GM23248 (cell line): ENCODE results near the gene RBMS3.

Source experiments
- EZH2 ChIP-seq: fragments of 200-600 bp; sonication (generic); IDR thresholded peaks from 2 replicates; pipeline ENCODE4 v1.6.1; 2018; ENCODE audit warnings: antibody characterized with exemption, mild to moderate bottlenecking; ENCODE audit not compliant: insufficient read depth, poor library complexity, severe bottlenecking
- EZH2phosphoT487 ChIP-seq: fragments of 200-600 bp; sonication (generic); IDR thresholded peaks from 2 replicates; pipeline ENCODE4 v1.6.1; 2018; ENCODE audit warnings: antibody characterized with exemption, moderate library complexity, mild to moderate bottlenecking, low read depth; ENCODE audit not compliant: insufficient read depth

GRCh38 chr3:29977360-29977759 lies 696.5 kb downstream of the RBMS3 start:
- TF ChIP-seq EZH2 = no peak
- no peak for TF ChIP-seq EZH2phosphoT487
